OCI-LY3 (cell line): Measurements from ENCODE around the gene NCKAP5.

Source experiments
- CTCF ChIP-seq: fragments of 200-600, 300-600 bp; sonication (generic); IDR thresholded peaks from 2 replicates; pipeline ENCODE4 v1.5.1; 2014; ENCODE audit warnings: antibody characterized with exemption, low read length, low read depth
- EZH2phosphoT487 ChIP-seq: fragments of 200-600 bp; shearing (Covaris generic); IDR thresholded peaks from 2 replicates; pipeline ENCODE4 v1.6.1; 2018; ENCODE audit warnings: antibody characterized with exemption, mixed run types, low read depth

- TF ChIP-seq CTCF (no peak), EZH2phosphoT487 (no peak)
These were observed 26.5 kb downstream of the NCKAP5 start for GRCh38 chr2:133541797-133542196.
